SK-N-SH (cell line): ENCODE results near the gene MGLL. TPM values are rescaled to one million over a fixed set of nuclear protein-coding genes. Genes with fewer than 3 reads are reported as not detected.
A peak's percentile ranks its signal among the peaks of the same experiment; 100 is the strongest.

Experiments used
- CTCF ChIA-PET: fragments of 300-600, 350-600 bp; formaldehyde crosslinking; extraction: SDS; loops from one replicate; lab custom pipeline; 2021; lab: Yijun Ruan, JAX
- POLR2A ChIA-PET: fragments of 350-600 bp; sonication (Branson Sonifier 250); formaldehyde crosslinking; extraction: SDS; loops from one replicate; lab custom pipeline; 2020; ENCODE audit warnings: antibody characterized with exemption, inconsistent platforms; lab: Yijun Ruan, JAX
- DNase-seq: peaks from one replicate; pipeline ENCODE4 v3.0.0; 2012
- H2AFZ ChIP-seq: fragments of 200-600 bp; sonication (generic); 2 replicates; pipeline ENCODE4 v1.8.1; 2016; ENCODE audit warnings: antibody characterized with exemption, mild to moderate bottlenecking, low read depth
- H3F3A ChIP-seq: fragments of 200-600 bp; sonication (generic); replicated peaks from 2 replicates; pipeline ENCODE3; 2016; ENCODE audit warnings: antibody characterized with exemption, mild to moderate bottlenecking; ENCODE audit not compliant: insufficient read depth
- H3K27ac ChIP-seq, 2 experiments: fragments of 200-500 bp in 1 of 2; fragments of 200-600 bp in 1 of 2; sonication (Bioruptor generic) in 1 of 2; sonication (generic), shearing (Covaris generic) in 1 of 2; 2 replicates each; pipeline versions ENCODE4 v1.5.1 to v1.6.1; 2014 to 2016; ENCODE audit warnings: low read depth in 2 of 2, inconsistent platforms in 1 of 2, low read length in 1 of 2, mild to moderate bottlenecking in 1 of 2, mixed read lengths in 1 of 2
- H3K27me3 ChIP-seq: fragments of 200-600 bp; sonication (generic), shearing (Covaris generic); 2 replicates; pipeline ENCODE4 v1.6.1; 2016; ENCODE audit warnings: mixed run types; ENCODE audit not compliant: insufficient read depth
- H3K36me3 ChIP-seq, 2 experiments: fragments of 200-500 bp in 1 of 2; fragments of 200-600 bp in 1 of 2; sonication (Bioruptor generic) in 1 of 2; sonication (generic) in 1 of 2; replicated peaks in 1 of 2; 2 replicates each; pipeline versions ENCODE3 to v1.5.1; 2014 to 2016; ENCODE audit warnings: low read length in 1 of 2, mild to moderate bottlenecking in 1 of 2; ENCODE audit not compliant: insufficient read depth in 2 of 2, control insufficient read depth in 1 of 2
- H3K4me1 ChIP-seq, 2 experiments: fragments of 200-500 bp in 1 of 2; fragments of 200-600 bp in 1 of 2; sonication (Bioruptor generic) in 1 of 2; sonication (generic), shearing (Covaris generic) in 1 of 2; 2 replicates each; pipeline versions ENCODE4 v1.5.1 to v1.6.1; 2014 to 2016; ENCODE audit warnings: low read depth in 1 of 2, low read length in 1 of 2, mixed run types in 1 of 2; ENCODE audit not compliant: insufficient read depth in 2 of 2, control insufficient read depth in 1 of 2
- H3K4me2 ChIP-seq: fragments of 200-600 bp; sonication (generic), shearing (Covaris generic); 2 replicates; pipeline ENCODE4 v1.6.1; 2017; ENCODE audit warnings: mixed run types
- H3K4me3 ChIP-seq, 2 experiments: fragments of 200-500 bp in 1 of 2; fragments of 200-600 bp in 1 of 2; sonication (Bioruptor generic) in 1 of 2; sonication (generic), shearing (Covaris generic) in 1 of 2; 2 replicates each; pipeline versions ENCODE4 v1.5.1 to v1.8.1; 2014 to 2016; ENCODE audit warnings: low read depth in 2 of 2, inconsistent platforms in 1 of 2, low read length in 1 of 2, mild to moderate bottlenecking in 1 of 2, mixed read lengths in 1 of 2, moderate library complexity in 1 of 2
- H3K79me2 ChIP-seq: fragments of 200-600 bp; sonication (generic); 2 replicates; pipeline ENCODE4 v1.8.1; 2017; ENCODE audit warnings: mild to moderate bottlenecking; ENCODE audit not compliant: insufficient read depth
- H3K9ac ChIP-seq: fragments of 200-600 bp; sonication (generic); 2 replicates; pipeline ENCODE4 v1.6.1; 2017; ENCODE audit warnings: mixed run types
- H3K9me2 ChIP-seq: fragments of 200-600 bp; sonication (generic); 2 replicates; pipeline ENCODE4 v1.6.1; 2017; ENCODE audit warnings: mixed run types
- H3K9me3 ChIP-seq: fragments of 200-600 bp; sonication (generic); 2 replicates; pipeline ENCODE4 v1.6.1; 2017; ENCODE audit warnings: mixed run types, mild to moderate bottlenecking, moderate library complexity
- H4K20me1 ChIP-seq: fragments of 200-600 bp; sonication (generic); 2 replicates; pipeline ENCODE4 v1.6.1; 2017; ENCODE audit warnings: mild to moderate bottlenecking, mixed run types; ENCODE audit not compliant: insufficient read depth
- CHD2 ChIP-seq: fragments of 150-350 bp; IDR thresholded peaks from 2 replicates; pipeline ENCODE4 v1.6.1; 2018; ENCODE audit warnings: low read length; ENCODE audit not compliant: partially characterized antibody
- ELF1 ChIP-seq: IDR thresholded peaks from 2 replicates; pipeline ENCODE4 v1.4.0; 2012
- EZH2phosphoT487 ChIP-seq: fragments of 200-600 bp; sonication (generic); IDR thresholded peaks from 2 replicates; pipeline ENCODE4 v1.6.1; 2017; ENCODE audit warnings: low read depth, mixed run types, mild to moderate bottlenecking, antibody characterized with exemption, moderate library complexity, borderline replicate concordance
- FOSL2 ChIP-seq: IDR thresholded peaks from 2 replicates; pipeline ENCODE4 v1.4.0; 2012; ENCODE audit warnings: low read depth, mild to moderate bottlenecking, moderate library complexity, borderline replicate concordance
- FOXJ3 ChIP-seq: sonication (generic); formaldehyde crosslinking; IDR thresholded peaks from 2 replicates; pipeline ENCODE4 v1.5.1; 2020; ENCODE audit warnings: mild to moderate bottlenecking, missing genetic modification reagents
- FOXM1 ChIP-seq: IDR thresholded peaks from 2 replicates; pipeline ENCODE4 v1.4.0; 2012; ENCODE audit warnings: low read depth, mild to moderate bottlenecking
- GABPA ChIP-seq: IDR thresholded peaks from 2 replicates; pipeline ENCODE4 v1.4.0; 2012; ENCODE audit warnings: low read depth, mild to moderate bottlenecking
- GATA2 ChIP-seq: sonication (generic); formaldehyde crosslinking; IDR thresholded peaks from 2 replicates; pipeline ENCODE4 v1.5.0; 2020; ENCODE audit warnings: mild to moderate bottlenecking, missing genetic modification reagents
- IRF3 ChIP-seq: fragments of 150-350 bp; IDR thresholded peaks from 2 replicates; pipeline ENCODE4 v1.6.1; 2016; ENCODE audit warnings: mild to moderate bottlenecking, low read depth, low read length
- JUND ChIP-seq: IDR thresholded peaks from 2 replicates; pipeline ENCODE4 v1.4.0; 2012
- MAX ChIP-seq: IDR thresholded peaks from 2 replicates; pipeline ENCODE4 v1.4.0; 2012; ENCODE audit warnings: low read depth
- MEF2A ChIP-seq: IDR thresholded peaks from 2 replicates; pipeline ENCODE4 v1.4.0; 2012; ENCODE audit warnings: low read depth, borderline replicate concordance
- MXI1 ChIP-seq: IDR thresholded peaks from 2 replicates; pipeline ENCODE4 v1.6.1; 2012; ENCODE audit warnings: mild to moderate bottlenecking, low read depth, low read length, improper control_type of control experiment
- NFIC ChIP-seq: IDR thresholded peaks from 2 replicates; pipeline ENCODE4 v1.4.0; 2012; ENCODE audit warnings: borderline replicate concordance
- NRF1 ChIP-seq: IDR thresholded peaks from 2 replicates; pipeline ENCODE4 v1.6.1; 2012; ENCODE audit warnings: low read depth, mild to moderate bottlenecking, low read length
- POLR2AphosphoS5 ChIP-seq: IDR thresholded peaks from 2 replicates; pipeline ENCODE4 v1.6.1; 2012; ENCODE audit warnings: low read depth, low read length
- RAD21 ChIP-seq: IDR thresholded peaks from 2 replicates; pipeline ENCODE4 v1.6.1; 2012; ENCODE audit warnings: mild to moderate bottlenecking, low read length
- REST ChIP-seq: IDR thresholded peaks from 2 replicates; pipeline ENCODE4 v1.6.1; 2012; ENCODE audit warnings: mild to moderate bottlenecking, low read depth, low read length, moderate library complexity
- RXRA ChIP-seq: IDR thresholded peaks from 2 replicates; pipeline ENCODE4 v1.4.0; 2012; ENCODE audit warnings: low read depth, mild to moderate bottlenecking, borderline replicate concordance
- SIN3A ChIP-seq: IDR thresholded peaks from 2 replicates; pipeline ENCODE4 v1.6.1; 2012; ENCODE audit warnings: low read depth, mild to moderate bottlenecking, low read length, moderate library complexity, borderline replicate concordance
- SMC3 ChIP-seq: IDR thresholded peaks from 2 replicates; pipeline ENCODE4 v1.6.1; 2012; ENCODE audit warnings: low read depth, low read length, improper control_type of control experiment
- TAF1 ChIP-seq: IDR thresholded peaks from 2 replicates; pipeline ENCODE4 v1.6.1; 2012; ENCODE audit warnings: low read depth, mild to moderate bottlenecking, low read length, moderate library complexity, borderline replicate concordance
- TEAD4 ChIP-seq: IDR thresholded peaks from 2 replicates; pipeline ENCODE4 v1.4.0; 2012; ENCODE audit warnings: mild to moderate bottlenecking, borderline replicate concordance; ENCODE audit not compliant: insufficient read depth
- USF2 ChIP-seq: fragments of 150-350 bp; IDR thresholded peaks from 2 replicates; pipeline ENCODE4 v1.6.1; 2017; ENCODE audit warnings: antibody characterized with exemption, low read length, low read depth, borderline replicate concordance
- YY1 ChIP-seq: IDR thresholded peaks from 2 replicates; pipeline ENCODE4 v1.4.0; 2012; ENCODE audit warnings: low read depth, mild to moderate bottlenecking
- ZBTB33 ChIP-seq: IDR thresholded peaks from 2 replicates; pipeline ENCODE4 v1.4.0; 2012; ENCODE audit warnings: low read depth, borderline replicate concordance
- WGBS: methylation state at CpG from one replicate; pipeline ENCODE4 v1.1.6; 2017; ENCODE audit warnings: low lambda C conversion rate; 5-methylcytosine and 5-hydroxymethylcytosine counted together
- polyA plus RNA-seq, 3 experiments: library from polyadenylated mRNA; depleted of rRNA; stranded (reverse); fragments of >200 nt; gene quantifications; 2 replicates each; pipeline ENCODE4 v1.2.3, GENCODE V29; 2012

MGLL gene
- polyA plus RNA-seq, 1 of the 3 experiments (the other 2 are of a cell fraction) = 2.2 TPM

- Histone ChIP-seq H3K79me2 (no peaks in the 10 kb centered on the region), H2AFZ (no peak overlapping the region; the same call in 1 of the 2 replicates), H3K9ac (0 out of 2 replicates have a peak overlapping the region, but pooled peaks have one; percentile 6), H3K9me2 (no peaks in the 10 kb centered on the region), H3F3A (peaks cover 14% of the 10 kb centered on the region), H3K36me3 (no peaks in the 10 kb centered on the region), H3K4me2 (0 out of 2 replicates have a peak overlapping the region, but pooled peaks have one; percentile 36), H3K4me1 (peaks cover 3 to 4% of the 10 kb centered on the region in 2 experiments; a peak in 2 of 4 replicates), H3K4me3 (no peak overlapping the region), H3K27me3 (no peaks in the 10 kb centered on the region), H4K20me1 (no peaks in the 10 kb centered on the region), H3K27ac (peak overlapping the region in 1 of 2 experiments; percentile 71; a peak in 2 of 4 replicates), H3K9me3 (no peaks in the 10 kb centered on the region)
- POLR2A ChIA-PET = no interaction called here
- 36% methylated on average over 4 of the region's 4 CpGs for WGBS
- no peak for DNase-seq
- CTCF ChIA-PET = interaction anchor here (0.9 to 1.3 kb wide), 2 partner anchors 10 kb away, joined by 3 read pairs; no protein-coding TSS in a partner anchor
- TF ChIP-seq FOSL2 (peak; percentile 91), TEAD4 (peak; percentile 88), FOXJ3 (CRISPR knock-in tag) (no peak), YY1 (no peak), USF2 (no peak), CHD2 (no peak), TAF1 (no peak), REST (no peak), MAX (peak; percentile 54; the same call in 1 of the 2 replicates), POLR2AphosphoS5 (peak; percentile 29; the same call in 1 of the 2 replicates), NRF1 (no peak), GABPA (peak; percentile 28; the same call in 1 of the 2 replicates), JUND (peak; percentile 85), MXI1 (no peak), RXRA (peak; percentile 73; the same call in 1 of the 2 replicates), FOXM1 (0 out of 2 replicates have a peak, but pooled peaks have one; percentile 35), NFIC (peak; percentile 73), EZH2phosphoT487 (no peak), SMC3 (no peak), ELF1 (0 out of 2 replicates have a peak, but pooled peaks have one; percentile 19), ZBTB33 (0 out of 2 replicates have a peak, but pooled peaks have one; percentile 23), RAD21 (no peak), IRF3 (no peak), SIN3A (0 out of 2 replicates have a peak, but pooled peaks have one; percentile 19), GATA2 (no peak), MEF2A (no peak)
Observed at GRCh38 chr3:127768346-127769008, 53.8 kb downstream of the MGLL start.
